Measurements from ENCODE around the gene PRKN.

The PRKN gene

GRCh38 chr6:162090734-162091133 lies 636.8 kb downstream of the PRKN start:
- no peak for DNase-seq

- no peak for DNase-seq
Observed at GRCh38 chr6:162088091-162088490, 639.5 kb downstream of the PRKN start.

- no peak for DNase-seq
Observed at GRCh38 chr6:162085561-162085960, 642.0 kb downstream of the PRKN start.

GRCh38 chr6:162082520-162082919 lies 645.0 kb downstream of the PRKN start:
- DNase-seq, result no peak

GRCh38 chr6:162078667-162079066 lies 648.9 kb downstream of the PRKN start:
- DNase-seq, result no peak

GRCh38 chr6:162078126-162078525 lies 649.4 kb downstream of the PRKN start:
- DNase-seq, result no peak

- no peak for DNase-seq
Observed at GRCh38 chr6:162076816-162077215, 650.8 kb downstream of the PRKN start.

- no peak for DNase-seq
Observed at GRCh38 chr6:162074641-162075275, 652.8 kb downstream of the PRKN start.

GRCh38 chr6:162070639-162071038 lies 656.9 kb downstream of the PRKN start:
- no peak for DNase-seq

- no peak for DNase-seq
Observed at GRCh38 chr6:162069995-162070394, 657.6 kb downstream of the PRKN start.

- DNase-seq, result no peak
Observed at GRCh38 chr6:162068340-162068739, 659.2 kb downstream of the PRKN start.

GRCh38 chr6:162063666-162064065 lies 663.9 kb downstream of the PRKN start:
- DNase-seq, result no peak

GRCh38 chr6:162058281-162058875 lies 669.2 kb downstream of the PRKN start:
- no peak for DNase-seq

- no peak for DNase-seq
Observed at GRCh38 chr6:162056745-162057144, 670.8 kb downstream of the PRKN start.

- DNase-seq, result no peak
Observed at GRCh38 chr6:162056061-162056460, 671.5 kb downstream of the PRKN start.

- no peak for DNase-seq
Observed at GRCh38 chr6:162055365-162055764, 672.2 kb downstream of the PRKN start.

- DNase-seq, result no peak
Observed at GRCh38 chr6:162053084-162053483, 674.5 kb downstream of the PRKN start.

- DNase-seq, result no peak
Observed at GRCh38 chr6:162050579-162050978, 677.0 kb downstream of the PRKN start.

- DNase-seq, result no peak
Observed at GRCh38 chr6:162046324-162046723, 681.2 kb downstream of the PRKN start.

GRCh38 chr6:162032620-162033019 lies 694.9 kb downstream of the PRKN start:
- DNase-seq, result no peak

- no peak for DNase-seq
Observed at GRCh38 chr6:162029873-162030576, 697.5 kb downstream of the PRKN start.

GRCh38 chr6:162026843-162027242 lies 700.7 kb downstream of the PRKN start:
- DNase-seq, result no peak

GRCh38 chr6:162026031-162026430 lies 701.5 kb downstream of the PRKN start:
- no peak for DNase-seq

GRCh38 chr6:162019349-162019748 lies 708.2 kb downstream of the PRKN start:
- DNase-seq, result no peak
